ENCODE data around the gene TMEM176A.

Gene TMEM176A

GRCh38 chr7:150854066-150855000 lies 53.8 kb downstream of the TMEM176A start:
- TF ChIP-seq CTCF (IDR thresholded peaks at IDR 0.05; ENCODE audit: low read depth, low read length) = no peak
- H3K27me3 ChIP-seq (ENCODE audit: insufficient read depth, low read depth, severe bottlenecking) = no peaks in the 10 kb centered on the region
- H3K27ac ChIP-seq = no peak overlapping the region
- no peak for DNase-seq
- no peak overlapping the region for H3K4me3 ChIP-seq (ENCODE audit: low read depth, low read length)
- no peaks in the 10 kb centered on the region for H3K9me3 ChIP-seq (ENCODE audit: severe bottlenecking)
- no peaks in the 10 kb centered on the region for H3K36me3 ChIP-seq
